ENCODE data around the gene CCDC57. TPM values are rescaled to one million over a fixed set of nuclear protein-coding genes. Genes with fewer than 3 reads are reported as not detected.

CCDC57 gene
- polyA plus RNA-seq, 1 donor = 45.6 TPM

DNA sequence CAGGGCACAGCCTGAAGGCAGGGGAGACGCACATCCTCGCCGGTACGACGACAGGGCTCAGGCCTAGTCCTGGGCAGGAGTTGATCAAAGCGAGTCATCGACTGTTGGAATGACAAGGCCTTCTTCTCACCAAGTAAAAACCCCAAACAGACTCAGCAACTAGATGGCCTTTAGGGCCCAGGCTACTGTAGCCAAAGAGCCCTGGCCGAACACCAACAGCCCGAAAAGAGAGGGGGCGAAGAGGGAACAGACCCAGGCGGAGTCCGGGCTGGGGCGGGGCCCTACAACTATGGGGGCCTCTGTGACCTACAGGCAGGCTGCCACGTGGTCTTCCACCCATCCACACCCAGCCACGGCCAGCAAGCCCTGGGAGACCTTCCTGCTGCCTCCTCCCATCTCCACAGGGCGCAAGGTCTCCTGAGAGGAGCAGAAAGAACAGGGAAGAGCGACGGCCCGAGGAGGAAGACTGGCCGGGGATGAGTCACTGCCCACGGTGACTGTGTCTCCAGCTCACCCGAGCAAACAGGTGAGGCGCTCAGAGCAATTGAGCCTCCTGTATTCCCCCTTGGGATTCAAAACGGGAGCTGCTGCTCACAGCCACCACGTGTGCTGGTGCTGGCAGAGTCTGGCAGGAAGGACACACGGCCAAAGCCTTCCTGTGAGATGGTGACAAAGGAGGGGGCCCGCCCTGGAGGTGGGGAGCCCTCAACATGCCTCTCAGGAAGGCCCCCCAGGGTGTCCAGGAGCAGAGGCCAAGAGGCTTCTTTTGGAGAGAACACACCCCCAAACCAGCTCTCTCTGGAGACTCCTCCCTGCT lies 33.9 kb upstream of the CCDC57 start:
- Histone ChIP-seq H3K4me1 (ENCODE audit: control insufficient read depth, insufficient read depth, low read length) (peaks cover 15% of the 10 kb centered on the region), H3K4me3 (ENCODE audit: low read length) (no peak overlapping the region), H3K27ac (ENCODE audit: low read length) (no peak overlapping the region), H3K9me3 (ENCODE audit: control insufficient read depth, low read depth, low read length) (peaks cover 2% of the 10 kb centered on the region), H3K36me3 (ENCODE audit: control insufficient read depth, insufficient read depth, low read length) (peaks cover 97% of the 10 kb centered on the region), H3K27me3 (ENCODE audit: control insufficient read depth, insufficient read depth, low read length) (no peaks in the 10 kb centered on the region)
- no CpG with 5 or more reads among the region's 27 CpGs for WGBS (ENCODE audit: insufficient coverage, low lambda C conversion rate)
- no peak for DNase-seq

DNA sequence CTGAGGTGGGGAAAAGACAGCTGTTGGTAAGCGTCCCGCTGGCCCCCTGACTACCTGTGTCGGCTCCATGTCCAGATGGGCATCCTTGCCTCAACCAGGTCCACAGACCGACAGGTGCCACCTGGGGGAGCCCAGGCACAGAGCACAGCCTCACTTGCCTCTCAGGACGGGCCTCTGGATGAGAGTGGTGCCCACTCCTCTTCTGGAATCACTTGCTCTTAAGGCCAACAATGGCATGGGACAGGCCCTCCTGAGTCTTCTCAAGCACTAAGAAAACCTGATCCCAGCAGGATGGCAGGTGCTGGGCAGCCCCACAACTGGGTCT lies 33.4 kb upstream of the CCDC57 start:
- H3K36me3 ChIP-seq (ENCODE audit: control insufficient read depth, insufficient read depth, low read length) = peaks cover 95% of the 10 kb centered on the region
- no peak for DNase-seq
- no peaks in the 10 kb centered on the region for H3K27me3 ChIP-seq (ENCODE audit: control insufficient read depth, insufficient read depth, low read length)
- H3K27ac ChIP-seq (ENCODE audit: low read length) = no peak overlapping the region
- H3K9me3 ChIP-seq (ENCODE audit: control insufficient read depth, low read depth, low read length) = peaks cover 2% of the 10 kb centered on the region
- peaks cover 21% of the 10 kb centered on the region for H3K4me1 ChIP-seq (ENCODE audit: control insufficient read depth, insufficient read depth, low read length)
- no peak overlapping the region for H3K4me3 ChIP-seq (ENCODE audit: low read length)
- no CpG with 5 or more reads among the region's 5 CpGs for WGBS (ENCODE audit: insufficient coverage, low lambda C conversion rate)

DNA sequence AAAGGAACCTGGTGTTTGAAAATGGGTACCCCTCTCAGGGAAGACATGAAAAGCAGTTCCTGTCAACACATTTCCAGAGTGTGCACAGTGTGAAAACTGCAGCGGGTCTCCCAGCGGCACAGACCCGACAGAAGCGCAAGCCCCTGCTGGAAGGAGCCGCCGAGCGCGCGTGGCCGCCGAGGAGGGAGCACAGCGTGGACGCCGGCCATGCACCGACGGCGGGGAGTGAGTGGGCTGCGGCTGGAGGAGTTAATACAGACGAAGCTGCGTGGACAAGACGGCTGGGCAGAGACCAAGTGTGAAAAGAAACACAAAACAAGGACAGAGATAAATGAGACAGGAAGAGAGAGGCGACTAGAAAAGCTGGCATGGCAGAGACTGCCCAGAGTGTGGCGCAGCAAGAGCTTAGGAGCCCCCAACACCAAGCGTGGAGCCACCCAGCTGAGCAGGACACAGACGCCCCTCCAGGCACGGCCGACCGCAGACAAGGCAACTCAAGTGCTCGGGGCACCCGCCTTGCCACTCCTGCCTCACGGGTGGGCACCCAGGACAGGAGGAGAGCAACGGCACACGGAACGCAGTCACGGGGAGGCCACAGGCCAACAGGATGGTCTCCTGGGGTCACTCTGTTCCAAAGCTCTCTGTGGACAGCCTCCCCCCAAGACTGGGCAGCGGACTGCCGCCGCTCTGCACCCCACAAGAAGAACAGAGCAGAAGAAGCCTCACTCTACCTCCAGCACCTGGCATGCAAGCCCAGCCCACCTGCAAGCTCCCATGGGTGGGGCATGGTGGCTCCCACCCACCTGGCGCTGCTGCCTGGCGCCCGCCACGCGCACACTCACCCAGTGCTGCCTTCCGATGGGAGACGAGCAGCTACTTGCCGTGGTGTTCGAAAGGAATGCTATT lies 32.7 kb upstream of the CCDC57 start:
- 92% methylated on average over 5 of the region's 47 CpGs for WGBS (ENCODE audit: insufficient coverage, low lambda C conversion rate)
- Histone ChIP-seq H3K27ac (ENCODE audit: low read length) (no peak overlapping the region), H3K36me3 (ENCODE audit: control insufficient read depth, insufficient read depth, low read length) (peaks cover 94% of the 10 kb centered on the region), H3K9me3 (ENCODE audit: control insufficient read depth, low read depth, low read length) (peaks cover 2% of the 10 kb centered on the region), H3K27me3 (ENCODE audit: control insufficient read depth, insufficient read depth, low read length) (no peaks in the 10 kb centered on the region), H3K4me1 (ENCODE audit: control insufficient read depth, insufficient read depth, low read length) (peaks cover 23% of the 10 kb centered on the region), H3K4me3 (ENCODE audit: low read length) (no peak overlapping the region)
- no peak for DNase-seq

DNA sequence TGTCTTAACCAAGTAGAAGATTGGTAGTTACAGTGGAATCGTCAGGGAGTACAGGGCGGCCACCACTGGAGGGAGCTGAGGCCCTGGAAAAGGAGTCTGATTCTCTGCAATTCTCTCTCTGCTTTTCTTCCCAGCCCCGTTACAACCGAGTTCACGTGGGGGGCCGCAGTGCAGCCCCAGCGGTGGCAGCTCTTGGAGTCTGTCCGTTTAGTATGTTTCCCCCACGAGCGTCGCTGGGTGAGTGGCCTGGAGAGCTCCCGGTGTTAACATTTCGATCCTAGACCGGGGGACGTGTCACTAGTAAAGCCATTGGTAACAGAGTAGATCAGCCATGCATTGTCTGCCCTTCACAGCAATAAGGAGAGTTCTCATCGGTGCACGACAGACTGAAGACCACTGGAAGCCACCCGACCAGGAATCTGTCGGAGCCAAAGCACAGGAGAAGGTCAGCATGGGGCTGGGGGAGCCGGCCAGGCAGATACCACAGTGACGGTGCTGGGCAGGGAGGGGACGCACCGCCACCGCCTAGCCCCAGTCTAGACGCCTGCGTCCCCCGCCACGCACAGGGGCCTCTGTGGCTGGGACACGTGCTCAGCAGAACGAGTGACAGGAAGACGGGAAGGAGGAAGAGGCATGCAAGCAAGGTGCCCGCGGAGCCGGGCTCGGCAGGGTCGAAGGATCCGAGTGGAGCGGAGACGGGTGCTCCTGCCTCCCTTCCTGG lies 31.9 kb upstream of the CCDC57 start:
- H3K4me1 ChIP-seq (ENCODE audit: control insufficient read depth, insufficient read depth, low read length) = peaks cover 28% of the 10 kb centered on the region
- 100% methylated on average over 1 of the region's 39 CpGs for WGBS (ENCODE audit: insufficient coverage, low lambda C conversion rate)
- H3K27me3 ChIP-seq (ENCODE audit: control insufficient read depth, insufficient read depth, low read length) = no peaks in the 10 kb centered on the region
- H3K4me3 ChIP-seq (ENCODE audit: low read length) = no peak overlapping the region
- DNase-seq = no peak
- H3K27ac ChIP-seq (ENCODE audit: low read length) = no peak overlapping the region
- H3K36me3 ChIP-seq (ENCODE audit: control insufficient read depth, insufficient read depth, low read length) = peaks cover 91% of the 10 kb centered on the region
- peaks cover 2% of the 10 kb centered on the region for H3K9me3 ChIP-seq (ENCODE audit: control insufficient read depth, low read depth, low read length)

DNA sequence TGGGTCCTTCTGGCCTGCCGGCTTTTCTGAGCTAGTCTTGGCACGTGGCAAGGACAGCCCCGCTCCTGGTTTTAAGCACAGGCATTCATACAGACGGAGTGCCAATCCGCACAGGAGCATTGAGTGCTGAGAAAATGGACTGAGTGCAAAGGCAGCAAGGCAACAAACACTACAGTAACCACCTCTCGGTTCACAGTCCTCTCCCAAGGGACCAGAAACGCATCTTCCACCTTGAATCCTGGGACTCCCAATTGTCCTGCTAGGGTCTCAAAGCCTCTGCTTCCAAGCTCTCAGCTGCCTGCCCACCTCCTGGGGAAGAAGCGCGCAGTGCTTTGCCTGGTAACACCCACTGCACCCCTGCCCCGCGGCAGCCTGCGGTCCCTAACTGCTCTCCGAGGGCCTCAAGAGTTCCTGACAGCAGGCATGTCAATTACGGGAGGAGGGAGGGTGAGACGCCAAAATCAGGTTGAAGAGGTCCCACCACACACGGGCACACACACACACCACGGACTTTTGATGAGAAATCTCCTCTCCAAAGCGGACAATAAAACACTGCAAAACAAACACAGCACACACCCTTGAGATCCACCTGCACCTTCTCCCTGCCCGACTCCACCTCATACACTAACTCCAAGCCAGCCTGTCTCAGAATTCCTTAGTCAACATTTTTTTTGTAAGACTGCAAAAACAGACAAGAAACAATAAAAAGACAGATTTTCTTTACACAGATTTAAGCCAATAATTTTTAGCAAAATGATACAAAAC lies 31.2 kb upstream of the CCDC57 start:
- Histone ChIP-seq H3K9me3 (ENCODE audit: control insufficient read depth, low read depth, low read length) (peaks cover 2% of the 10 kb centered on the region), H3K4me3 (ENCODE audit: low read length) (no peak overlapping the region), H3K4me1 (ENCODE audit: control insufficient read depth, insufficient read depth, low read length) (peaks cover 28% of the 10 kb centered on the region), H3K27me3 (ENCODE audit: control insufficient read depth, insufficient read depth, low read length) (no peaks in the 10 kb centered on the region), H3K27ac (ENCODE audit: low read length) (no peak overlapping the region), H3K36me3 (ENCODE audit: control insufficient read depth, insufficient read depth, low read length) (peaks cover 87% of the 10 kb centered on the region)
- no CpG with 5 or more reads among the region's 19 CpGs for WGBS (ENCODE audit: insufficient coverage, low lambda C conversion rate)
- DNase-seq = no peak

DNA sequence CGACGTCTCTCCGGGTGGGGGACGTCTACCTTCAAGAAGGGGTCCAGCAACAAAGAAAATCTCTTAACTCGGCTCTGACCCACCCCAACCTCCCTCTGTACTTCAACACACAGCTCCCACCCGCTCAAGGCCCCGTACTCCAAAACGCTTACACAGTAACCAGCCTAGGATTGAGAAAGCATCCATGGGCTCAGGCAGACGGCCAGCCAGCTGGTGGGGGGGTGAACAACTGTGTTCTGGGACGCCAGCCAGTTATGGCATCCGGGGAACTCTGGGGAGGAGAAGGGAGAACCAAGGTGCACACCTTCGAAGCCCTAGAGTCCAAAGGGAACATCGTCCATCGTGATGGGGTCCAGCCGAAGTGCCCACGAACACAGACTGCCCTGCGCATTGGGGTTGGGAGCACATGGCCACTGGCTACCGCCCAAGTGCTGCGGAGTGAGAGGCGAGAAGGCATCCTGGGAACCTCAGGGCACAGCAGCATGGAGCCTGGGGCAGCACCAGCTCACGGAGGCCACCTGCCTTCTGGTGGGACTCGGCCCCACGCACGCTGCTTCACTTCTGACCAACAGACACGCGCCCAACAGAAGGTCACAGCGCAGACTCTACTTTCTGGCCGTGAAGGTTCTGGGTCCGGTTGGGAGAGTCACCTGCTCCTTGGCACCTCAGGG lies 30.5 kb upstream of the CCDC57 start:
- DNase-seq = no peak
- H3K9me3 ChIP-seq (ENCODE audit: control insufficient read depth, low read depth, low read length) = peaks cover 2% of the 10 kb centered on the region
- no peak overlapping the region for H3K4me3 ChIP-seq (ENCODE audit: low read length)
- no CpG with 5 or more reads among the region's 29 CpGs for whole genome bisulfite sequencing (ENCODE audit: insufficient coverage, low lambda C conversion rate)
- peaks cover 80% of the 10 kb centered on the region for H3K36me3 ChIP-seq (ENCODE audit: control insufficient read depth, insufficient read depth, low read length)
- H3K27me3 ChIP-seq (ENCODE audit: control insufficient read depth, insufficient read depth, low read length) = no peaks in the 10 kb centered on the region
- no peak overlapping the region for H3K27ac ChIP-seq (ENCODE audit: low read length)
- H3K4me1 ChIP-seq (ENCODE audit: control insufficient read depth, insufficient read depth, low read length) = peaks cover 32% of the 10 kb centered on the region

DNA sequence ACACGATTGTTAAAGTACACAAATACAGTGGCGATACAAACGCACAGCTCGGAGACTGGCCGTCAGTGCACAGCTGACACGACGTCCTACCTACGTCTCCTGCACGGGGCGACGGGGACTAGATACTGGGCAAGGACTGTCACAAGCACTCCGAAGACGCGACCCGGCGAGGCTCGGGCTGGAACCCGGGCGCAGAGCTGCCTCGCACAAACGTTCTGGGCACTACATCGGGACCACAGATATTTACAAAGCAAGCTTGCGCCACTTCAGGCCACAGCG lies 30.0 kb upstream of the CCDC57 start:
- H3K27me3 ChIP-seq (ENCODE audit: control insufficient read depth, insufficient read depth, low read length) = no peaks in the 10 kb centered on the region

DNA sequence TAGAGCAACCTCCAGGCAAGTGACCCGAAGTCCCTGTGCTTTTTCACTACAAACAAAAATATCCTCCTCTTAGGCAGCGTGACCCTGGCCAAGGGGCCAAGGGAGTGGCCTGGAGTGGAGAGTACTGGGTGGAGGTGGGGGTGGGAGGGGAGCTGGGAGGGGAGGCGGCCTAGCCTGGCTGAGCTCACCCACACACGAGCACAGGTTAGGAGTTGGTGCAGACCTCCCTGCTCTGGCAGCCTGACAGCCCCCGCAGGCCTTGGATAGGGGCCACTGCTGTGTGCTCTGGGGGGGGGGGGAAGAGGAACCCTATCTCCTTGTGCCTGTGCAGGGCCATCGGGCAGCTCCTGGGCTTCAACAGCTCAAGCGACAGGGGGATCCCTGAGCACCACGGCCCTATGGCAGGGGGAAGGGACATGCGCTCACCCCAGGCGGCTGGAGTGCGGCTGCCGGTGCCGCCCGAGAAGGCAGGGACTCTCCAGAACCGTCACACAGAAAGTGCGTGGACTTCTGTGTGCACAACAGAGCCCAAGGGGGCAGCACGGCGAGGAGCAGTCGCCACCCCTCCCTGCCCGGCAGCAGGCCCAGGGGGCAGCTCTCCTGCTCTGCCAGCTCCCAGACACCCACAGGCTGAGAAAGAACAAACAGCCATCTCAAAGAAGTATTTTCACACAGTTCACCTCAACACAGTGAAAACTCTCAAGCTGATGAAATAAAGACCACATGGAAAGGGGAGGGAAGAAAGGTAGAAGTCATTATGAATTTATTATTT lies 29.5 kb upstream of the CCDC57 start:
- Histone ChIP-seq H3K4me1 (ENCODE audit: control insufficient read depth, insufficient read depth, low read length) (peaks cover 32% of the 10 kb centered on the region), H3K27me3 (ENCODE audit: control insufficient read depth, insufficient read depth, low read length) (no peaks in the 10 kb centered on the region), H3K36me3 (ENCODE audit: control insufficient read depth, insufficient read depth, low read length) (peaks cover 77% of the 10 kb centered on the region), H3K27ac (ENCODE audit: low read length) (no peak overlapping the region), H3K4me3 (ENCODE audit: low read length) (no peak overlapping the region), H3K9me3 (ENCODE audit: control insufficient read depth, low read depth, low read length) (peaks cover 2% of the 10 kb centered on the region)
- DNase-seq = no peak
- no CpG with 5 or more reads among the region's 20 CpGs for WGBS (ENCODE audit: insufficient coverage, low lambda C conversion rate)

More for the DNA sequence above, 30.0 kb upstream of the CCDC57 start:
- no peak overlapping the region for H3K27ac ChIP-seq (ENCODE audit: low read length)
- peaks cover 78% of the 10 kb centered on the region for H3K36me3 ChIP-seq (ENCODE audit: control insufficient read depth, insufficient read depth, low read length)
- peaks cover 32% of the 10 kb centered on the region for H3K4me1 ChIP-seq (ENCODE audit: control insufficient read depth, insufficient read depth, low read length)
- no CpG with 5 or more reads among the region's 24 CpGs for WGBS (ENCODE audit: insufficient coverage, low lambda C conversion rate)
- H3K4me3 ChIP-seq (ENCODE audit: low read length) = no peak overlapping the region
- H3K9me3 ChIP-seq (ENCODE audit: control insufficient read depth, low read depth, low read length) = peaks cover 2% of the 10 kb centered on the region
- DNase-seq = no peak

DNA sequence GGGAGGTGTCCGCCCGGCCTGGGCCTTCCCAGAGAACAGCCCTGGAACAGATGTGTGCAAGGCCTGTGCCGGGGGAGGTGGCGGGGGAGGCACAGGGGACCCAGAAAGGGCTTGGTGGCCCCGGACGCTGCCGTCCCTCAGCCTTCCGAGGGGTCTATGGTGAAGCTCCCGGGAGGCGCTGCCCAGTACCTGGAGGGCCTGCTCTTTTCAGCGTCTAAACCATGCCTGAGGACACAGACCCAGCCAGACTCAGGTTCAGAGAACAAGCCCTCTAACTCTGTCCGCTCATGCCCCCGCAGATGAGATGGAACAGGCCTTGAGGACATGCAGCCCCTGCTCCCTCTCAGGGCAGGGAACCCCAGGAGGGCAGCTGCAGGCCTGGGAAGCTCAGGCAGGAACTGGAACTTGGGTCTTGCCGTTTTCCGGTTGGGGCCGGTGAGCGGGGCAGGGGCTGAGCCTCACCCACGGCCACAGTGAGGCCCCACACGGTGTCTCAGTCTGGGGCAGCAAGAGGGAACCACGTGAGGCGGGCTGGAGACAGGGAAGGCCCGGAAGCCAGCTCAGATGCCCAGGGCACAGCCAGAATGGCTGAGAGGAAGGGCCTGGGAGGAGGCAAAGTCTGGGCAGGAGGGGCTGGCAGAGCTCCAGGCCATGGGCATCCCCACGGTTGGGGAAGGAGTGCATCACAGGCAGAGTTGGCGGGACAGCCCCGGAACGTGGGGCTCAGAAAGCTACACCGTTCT lies 28.7 kb upstream of the CCDC57 start:
- Histone ChIP-seq H3K27ac (ENCODE audit: low read length) (no peak overlapping the region), H3K36me3 (ENCODE audit: control insufficient read depth, insufficient read depth, low read length) (peaks cover 72% of the 10 kb centered on the region), H3K9me3 (ENCODE audit: control insufficient read depth, low read depth, low read length) (peaks cover 6% of the 10 kb centered on the region), H3K4me1 (ENCODE audit: control insufficient read depth, insufficient read depth, low read length) (peaks cover 39% of the 10 kb centered on the region), H3K27me3 (ENCODE audit: control insufficient read depth, insufficient read depth, low read length) (no peaks in the 10 kb centered on the region), H3K4me3 (ENCODE audit: low read length) (no peak overlapping the region)
- no peak for DNase-seq
- no CpG with 5 or more reads among the region's 27 CpGs for WGBS (ENCODE audit: insufficient coverage, low lambda C conversion rate)

Data from large intestine (tissue), 3 donors.